Measurements from ENCODE around the gene MED8. TPM values are rescaled to one million over a fixed set of nuclear protein-coding genes. Genes with fewer than 3 reads are reported as not detected.

The MED8 gene
- total RNA-seq, 1 donor from 2014 or later, result 23.6 TPM

GRCh38 chr1:43419627-43420425 is 30.2 kb upstream of the MED8 start:
- no peak overlapping the region for H2AFZ ChIP-seq (replicated peaks)
- no peak overlapping the region for H3K27ac ChIP-seq
- H3K27me3 ChIP-seq, result no peaks in the 10 kb centered on the region
- H3K4me1 ChIP-seq, result no peaks in the 10 kb centered on the region
- H3K4me3 Mint-ChIP-seq, result no peak overlapping the region
- H4K20me1 ChIP-seq (ENCODE audit: low read depth), result no peaks in the 10 kb centered on the region
- peaks cover 3% of the 10 kb centered on the region for H3K27me3 Mint-ChIP-seq (ENCODE audit: insufficient read depth, low read depth)
- H3K9me3 Mint-ChIP-seq, result no peaks in the 10 kb centered on the region
- H3K36me3 ChIP-seq, result peaks cover 4% of the 10 kb centered on the region
- no peak overlapping the region for H3K4me2 ChIP-seq
- H3K9me3 ChIP-seq (ENCODE audit: low read depth), result no peaks in the 10 kb centered on the region
- no peaks in the 10 kb centered on the region for H3K79me2 ChIP-seq (ENCODE audit: low read depth)
- TF ChIP-seq EZH2phosphoT487 (IDR thresholded peaks at IDR 0.05), result no peak
- no peak for TF ChIP-seq EZH2 (IDR thresholded peaks at IDR 0.05)
- TF ChIP-seq, protein P1, sequence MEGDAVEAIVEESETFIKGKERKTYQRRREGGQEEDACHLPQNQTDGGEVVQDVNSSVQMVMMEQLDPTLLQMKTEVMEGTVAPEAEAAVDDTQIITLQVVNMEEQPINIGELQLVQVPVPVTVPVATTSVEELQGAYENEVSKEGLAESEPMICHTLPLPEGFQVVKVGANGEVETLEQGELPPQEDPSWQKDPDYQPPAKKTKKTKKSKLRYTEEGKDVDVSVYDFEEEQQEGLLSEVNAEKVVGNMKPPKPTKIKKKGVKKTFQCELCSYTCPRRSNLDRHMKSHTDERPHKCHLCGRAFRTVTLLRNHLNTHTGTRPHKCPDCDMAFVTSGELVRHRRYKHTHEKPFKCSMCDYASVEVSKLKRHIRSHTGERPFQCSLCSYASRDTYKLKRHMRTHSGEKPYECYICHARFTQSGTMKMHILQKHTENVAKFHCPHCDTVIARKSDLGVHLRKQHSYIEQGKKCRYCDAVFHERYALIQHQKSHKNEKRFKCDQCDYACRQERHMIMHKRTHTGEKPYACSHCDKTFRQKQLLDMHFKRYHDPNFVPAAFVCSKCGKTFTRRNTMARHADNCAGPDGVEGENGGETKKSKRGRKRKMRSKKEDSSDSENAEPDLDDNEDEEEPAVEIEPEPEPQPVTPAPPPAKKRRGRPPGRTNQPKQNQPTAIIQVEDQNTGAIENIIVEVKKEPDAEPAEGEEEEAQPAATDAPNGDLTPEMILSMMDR (IDR thresholded peaks at IDR 0.05), result no peak
- H3F3A ChIP-seq (ENCODE audit: low read depth), result no peaks in the 10 kb centered on the region
- H3K4me1 Mint-ChIP-seq, result no peaks in the 10 kb centered on the region
- DNase-seq (ENCODE audit: low spot score), result no peak
- H3K36me3 Mint-ChIP-seq, result peaks cover 6% of the 10 kb centered on the region
- H3K27ac Mint-ChIP-seq, result no peak overlapping the region
- H3K4me3 ChIP-seq, result no peak overlapping the region
- no peak overlapping the region for H3K9ac ChIP-seq

GRCh38 chr1:43418858-43419257 is 29.3 kb upstream of the MED8 start:
- Mint-ChIP-seq H3K27ac (no peak overlapping the region), H3K4me1 (no peaks in the 10 kb centered on the region), H3K4me3 (no peak overlapping the region), H3K36me3 (peaks cover 6% of the 10 kb centered on the region), H3K27me3 (ENCODE audit: insufficient read depth, low read depth) (peaks cover 3% of the 10 kb centered on the region), H3K9me3 (no peaks in the 10 kb centered on the region)
- no peak for DNase-seq (ENCODE audit: low spot score)
- no peak for TF ChIP-seq EZH2phosphoT487 (IDR thresholded peaks at IDR 0.05)
- TF ChIP-seq, protein P1 (IDR thresholded peaks at IDR 0.05), result no peak
- no peak for TF ChIP-seq EZH2 (IDR thresholded peaks at IDR 0.05)
- Histone ChIP-seq H3K4me1 (no peaks in the 10 kb centered on the region), H3K9me3 (ENCODE audit: low read depth) (no peaks in the 10 kb centered on the region), H3K4me3 (no peak overlapping the region), H3K4me2 (no peak overlapping the region), H2AFZ (replicated peaks) (no peak overlapping the region), H3K27ac (no peak overlapping the region), H3K36me3 (peaks cover 4% of the 10 kb centered on the region), H3K27me3 (no peaks in the 10 kb centered on the region), H3K9ac (no peak overlapping the region), H4K20me1 (ENCODE audit: low read depth) (no peaks in the 10 kb centered on the region), H3F3A (ENCODE audit: low read depth) (no peaks in the 10 kb centered on the region), H3K79me2 (ENCODE audit: low read depth) (no peaks in the 10 kb centered on the region)

GRCh38 chr1:43415901-43416300 is 26.3 kb upstream of the MED8 start:
- H3K4me3 ChIP-seq, result no peak overlapping the region
- Mint-ChIP-seq H3K9me3 (no peaks in the 10 kb centered on the region), H3K27ac (no peak overlapping the region), H3K4me3 (no peak overlapping the region), H3K36me3 (peaks cover 6% of the 10 kb centered on the region), H3K4me1 (no peaks in the 10 kb centered on the region), H3K27me3 (ENCODE audit: insufficient read depth, low read depth) (no peaks in the 10 kb centered on the region)
- H3K4me2 ChIP-seq, result no peak overlapping the region
- TF ChIP-seq EZH2phosphoT487 (IDR thresholded peaks at IDR 0.05) (no peak), EZH2 (IDR thresholded peaks at IDR 0.05) (no peak)
- TF ChIP-seq, protein P1 (IDR thresholded peaks at IDR 0.05), result no peak
- H3K36me3 ChIP-seq, result peaks cover 4% of the 10 kb centered on the region
- no peaks in the 10 kb centered on the region for H3K4me1 ChIP-seq
- H2AFZ ChIP-seq (replicated peaks), result no peak overlapping the region
- no peak overlapping the region for H3K9ac ChIP-seq
- no peaks in the 10 kb centered on the region for H3K9me3 ChIP-seq (ENCODE audit: low read depth)
- H3K79me2 ChIP-seq (ENCODE audit: low read depth), result no peaks in the 10 kb centered on the region
- DNase-seq (ENCODE audit: low spot score), result no peak
- H3K27ac ChIP-seq, result no peak overlapping the region
- no peaks in the 10 kb centered on the region for H3F3A ChIP-seq (ENCODE audit: low read depth)
- H4K20me1 ChIP-seq (ENCODE audit: low read depth), result no peaks in the 10 kb centered on the region
- H3K27me3 ChIP-seq, result no peaks in the 10 kb centered on the region

Data from neural progenitor cell (in vitro differentiated cells).